Skin of body (tissue), 2 donors: ENCODE results near the gene GGN. TPM values are rescaled to one million over a fixed set of nuclear protein-coding genes. Genes with fewer than 3 reads are reported as not detected.
A peak's percentile ranks its signal among the peaks of the same experiment; 100 is the strongest.
"Not testable (repeated sequence)": the region's sequence is repeated elsewhere in the genome, so short reads cannot be mapped to it uniquely, and the experiment has no call there.

Experiments used
- DNase-seq: peaks from one replicate; lab custom pipeline; 2025; lab: John Stamatoyannopoulos, UW
- total RNA-seq: library from RNA; depleted of rRNA; stranded (reverse); fragments of >200 nt; gene quantifications from one replicate; pipeline ENCODE4 v1.2.3, GENCODE V29; 2014

Gene GGN
- total RNA-seq, 1 donor from 2014 or later: not detected

DNA sequence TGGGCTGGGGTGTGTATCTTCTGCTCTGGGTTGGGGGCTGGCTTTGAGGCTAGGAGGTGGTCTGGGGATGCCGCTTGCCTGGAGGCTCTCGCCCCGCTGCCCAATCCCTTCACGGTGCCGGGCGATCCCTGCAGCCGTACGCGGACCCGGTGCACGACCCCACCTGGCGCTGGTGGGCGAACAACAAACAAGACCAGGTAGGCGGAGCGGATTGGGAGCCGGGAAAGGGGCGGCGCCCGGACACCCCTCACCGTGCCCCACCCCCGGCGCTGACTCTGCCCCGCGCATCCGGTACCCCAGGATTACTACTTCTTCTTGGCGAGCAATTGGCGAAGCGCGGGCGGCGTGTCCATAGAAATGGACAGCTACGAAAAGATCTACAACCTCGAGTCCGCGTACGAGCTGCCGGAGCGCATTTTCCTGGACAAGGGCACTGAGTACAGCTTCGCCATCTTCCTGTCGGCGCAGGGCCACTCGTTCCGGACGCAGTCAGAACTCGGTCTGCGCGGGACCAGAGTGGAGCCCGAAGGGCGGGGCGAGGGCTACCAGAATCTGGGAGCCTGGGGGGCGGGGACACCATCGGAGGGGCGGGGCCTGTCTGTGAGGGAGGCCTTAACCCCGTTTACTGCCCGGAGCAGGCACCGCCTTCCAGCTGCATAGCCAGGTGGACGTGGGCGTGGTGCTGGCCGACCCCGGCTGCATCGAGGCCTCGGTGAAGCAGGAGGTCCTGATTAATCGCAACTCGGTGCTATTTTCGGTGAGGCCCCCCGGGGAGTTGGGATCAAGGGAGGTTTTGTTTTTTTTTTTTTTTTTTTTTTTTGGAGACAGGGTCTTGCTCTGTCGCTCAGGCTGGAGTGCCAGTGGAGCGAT, 25.5 kb downstream of the GGN start:
- DNase-seq: no peak

DNA sequence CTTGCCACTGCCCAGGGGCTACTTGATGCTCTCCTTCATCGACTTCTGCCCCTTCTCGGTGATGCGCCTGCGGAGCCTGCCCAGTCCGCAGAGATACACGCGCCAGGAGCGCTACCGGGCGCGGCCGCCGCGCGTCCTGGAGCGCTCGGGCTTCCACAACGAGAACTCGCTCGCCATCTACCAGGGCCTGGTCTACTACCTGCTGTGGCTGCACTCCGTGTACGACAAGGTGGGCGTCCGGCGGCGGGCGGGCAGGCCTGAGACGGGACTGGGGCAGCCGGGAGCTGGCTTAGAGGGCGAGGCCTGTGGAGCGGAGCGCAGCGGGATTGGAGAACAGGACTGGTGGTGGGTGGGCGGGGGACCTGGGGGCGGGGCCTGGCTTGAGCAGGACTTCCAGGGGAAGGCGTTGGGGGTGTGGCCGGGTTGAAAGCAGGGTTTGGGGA, 26.2 kb downstream of the GGN start:
- no peak for DNase-seq

DNA sequence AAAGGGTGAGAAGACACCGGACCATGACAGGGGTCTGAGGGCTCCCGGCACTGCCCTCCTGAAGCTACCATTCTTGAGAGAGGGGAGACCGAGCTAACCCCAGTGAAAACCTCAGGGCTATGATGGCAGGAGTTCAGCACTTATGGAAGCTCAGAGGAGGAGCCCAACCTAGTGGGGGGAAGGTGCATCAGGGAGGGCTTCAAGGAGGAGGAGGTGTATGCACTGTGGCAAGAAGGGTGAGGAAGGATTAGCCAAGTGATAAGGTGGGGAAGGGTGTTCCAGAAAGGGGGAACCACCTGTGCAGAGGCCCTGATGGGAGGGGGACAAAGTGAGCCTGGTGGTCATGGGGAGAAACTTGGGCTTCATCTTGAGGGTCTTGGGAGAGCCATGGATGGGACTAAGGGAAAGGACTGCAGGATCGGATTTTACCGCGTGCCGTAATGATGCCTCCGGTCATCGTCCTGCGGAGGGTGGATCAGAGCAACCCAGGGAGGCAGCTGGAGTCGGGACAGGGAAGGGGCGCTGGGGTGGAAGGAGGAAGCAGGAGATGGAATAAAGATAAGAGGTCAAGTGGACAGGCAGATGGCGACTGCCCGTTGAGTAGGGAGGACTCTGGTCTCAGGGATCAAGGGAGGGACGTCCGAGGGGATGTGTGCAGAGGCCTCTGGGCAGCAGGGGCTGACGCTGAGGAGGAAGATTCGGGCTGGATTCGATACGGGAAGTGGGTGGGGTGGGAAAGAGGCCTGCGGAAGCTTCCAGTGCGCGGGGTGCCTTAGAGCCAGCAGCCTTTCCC, 26.8 kb downstream of the GGN start:
- DNase-seq: no peak

DNA sequence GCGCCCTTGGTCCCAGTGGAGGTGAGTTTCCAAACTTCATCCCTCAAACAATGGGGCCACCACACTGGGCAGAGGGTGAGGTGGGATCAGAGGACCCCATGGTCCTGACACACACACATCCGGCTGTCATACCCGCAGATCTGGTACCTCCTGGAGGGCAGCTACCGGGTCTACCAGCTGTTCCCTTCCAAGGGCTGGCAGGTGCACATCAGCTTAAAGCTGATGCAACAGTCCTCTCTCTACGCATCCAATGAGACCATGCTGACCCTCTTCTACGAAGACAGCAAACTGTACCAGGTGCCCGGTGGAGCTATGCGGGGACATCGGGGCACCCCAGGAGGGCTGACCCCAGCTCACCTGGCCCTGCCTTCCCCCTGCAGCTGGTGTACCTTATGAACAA, 27.5 kb downstream of the GGN start:
- no peak for DNase-seq

DNA sequence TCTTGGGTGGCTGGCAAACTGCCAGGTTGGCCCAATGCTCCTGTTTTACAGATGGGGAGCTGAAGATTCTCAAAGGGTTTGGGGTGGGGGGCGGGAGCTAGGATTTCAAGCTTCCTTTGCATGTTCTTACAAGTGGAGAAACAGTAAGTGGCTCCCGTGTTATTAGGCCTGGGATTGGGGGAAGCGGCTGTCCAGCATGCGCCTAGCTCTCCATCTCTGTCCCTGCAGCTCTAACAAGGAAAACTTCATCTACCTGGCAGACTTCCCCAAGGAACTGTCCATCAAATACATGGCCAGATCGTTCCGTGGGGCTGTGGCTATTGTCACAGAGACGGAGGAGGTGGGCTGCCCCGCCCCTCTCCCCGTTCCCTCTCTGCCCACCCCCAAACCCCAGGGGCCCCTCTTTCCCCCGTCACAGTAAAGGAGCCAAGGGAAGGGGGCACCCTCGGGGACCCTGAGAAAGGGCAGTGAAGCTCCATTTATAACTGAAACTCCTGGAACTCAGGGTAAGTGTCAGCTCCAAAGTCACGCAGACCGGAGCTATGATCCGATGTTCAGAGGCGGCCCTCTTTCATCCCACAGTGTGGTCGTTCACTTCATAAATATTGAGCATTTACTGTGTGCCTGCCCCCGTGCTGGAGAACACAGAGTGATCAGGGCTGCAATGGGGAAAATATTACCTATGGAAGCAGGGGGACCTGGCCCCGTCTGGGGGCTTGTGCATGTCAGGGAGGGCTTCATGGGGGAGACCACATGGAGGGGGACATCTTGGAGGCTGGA, 28.4 kb downstream of the GGN start:
- DNase-seq: no peak

DNA sequence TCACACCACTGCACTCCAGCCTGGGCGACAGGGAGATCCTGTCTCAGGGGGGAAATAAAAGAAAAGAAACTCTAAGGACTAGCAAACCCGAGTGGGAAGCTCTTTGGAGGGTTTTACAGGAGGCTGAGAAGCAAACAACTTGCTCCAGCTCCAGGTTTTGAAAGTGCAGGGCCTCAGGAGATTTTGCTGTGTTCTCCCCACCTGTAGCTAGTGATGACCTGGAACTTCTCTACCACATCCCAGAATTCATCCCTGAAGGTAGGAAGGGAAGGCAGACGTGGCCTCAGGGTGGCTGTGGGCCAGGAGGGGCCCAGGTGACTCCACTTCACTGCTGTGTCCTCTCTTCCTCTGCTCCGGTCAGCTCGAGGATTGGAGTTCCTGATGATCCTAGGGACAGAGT, 29.8 kb downstream of the GGN start:
- DNase-seq: no peak

DNA sequence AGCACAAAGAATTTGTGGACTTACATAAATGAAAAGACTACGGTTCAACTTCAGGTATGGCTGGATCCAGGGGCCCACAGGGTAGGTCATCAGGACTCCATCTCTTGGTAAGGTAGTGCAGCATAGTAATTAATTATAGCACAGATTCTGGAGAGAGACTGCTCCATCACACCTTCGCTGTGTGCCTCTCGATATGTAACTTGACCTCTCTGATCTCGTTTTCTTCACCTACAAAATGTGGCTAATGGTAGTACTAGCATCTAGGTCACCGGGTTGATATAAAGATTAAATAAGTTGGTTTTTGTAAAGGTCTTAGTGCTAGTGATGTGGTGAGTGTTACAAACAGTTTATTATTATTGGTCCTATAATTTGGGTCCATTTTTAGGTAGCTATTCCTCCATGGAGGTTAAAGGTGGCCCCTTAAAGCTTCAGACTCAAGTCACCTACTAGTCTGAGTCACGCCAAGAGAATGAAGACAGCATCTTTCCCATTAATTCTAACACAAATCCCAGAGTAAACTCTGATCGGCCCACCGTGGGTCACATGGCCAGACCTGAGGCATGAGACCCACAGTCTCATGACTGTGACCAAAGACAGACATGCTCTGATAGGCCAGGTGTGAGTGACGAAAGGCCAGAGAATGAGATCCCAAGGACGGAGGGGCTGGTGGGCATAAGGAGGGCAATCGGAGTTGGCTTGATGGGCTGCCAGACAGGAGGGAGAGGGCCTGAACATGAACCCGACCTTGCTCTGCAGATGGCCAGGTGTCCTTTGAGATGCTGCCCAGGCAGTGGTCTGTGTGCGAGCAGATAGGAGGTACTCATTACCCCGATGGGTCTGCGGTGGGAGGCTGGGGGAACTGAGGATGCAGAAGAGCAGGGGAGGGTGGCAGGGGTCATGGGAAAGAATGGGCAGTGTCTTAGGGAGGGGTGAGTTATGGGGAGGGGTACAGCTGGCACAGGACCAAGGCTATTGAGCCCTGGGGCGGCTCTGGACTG, 31.8 kb downstream of the GGN start:
- no peak for DNase-seq

DNA sequence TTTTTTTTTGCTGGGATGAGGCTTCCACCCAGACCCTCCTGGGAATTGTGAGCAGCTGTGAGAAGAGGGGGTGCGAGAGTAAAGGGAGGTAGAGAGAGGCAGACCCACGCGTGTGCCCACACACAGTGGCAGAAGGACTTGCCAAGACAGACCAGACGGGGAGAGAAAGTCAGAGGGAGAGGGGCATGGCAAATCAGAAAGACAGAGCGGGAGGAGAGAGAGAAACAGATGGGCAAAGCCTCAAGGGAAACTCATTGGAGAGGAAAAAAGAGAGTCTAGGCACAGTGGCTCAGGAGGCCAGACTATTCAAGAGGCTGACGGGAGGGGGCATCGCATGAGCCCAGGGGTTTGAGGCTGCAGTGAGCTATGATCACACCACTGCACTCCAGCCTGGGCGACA, 35.2 kb downstream of the GGN start:
- no peak for DNase-seq

DNA sequence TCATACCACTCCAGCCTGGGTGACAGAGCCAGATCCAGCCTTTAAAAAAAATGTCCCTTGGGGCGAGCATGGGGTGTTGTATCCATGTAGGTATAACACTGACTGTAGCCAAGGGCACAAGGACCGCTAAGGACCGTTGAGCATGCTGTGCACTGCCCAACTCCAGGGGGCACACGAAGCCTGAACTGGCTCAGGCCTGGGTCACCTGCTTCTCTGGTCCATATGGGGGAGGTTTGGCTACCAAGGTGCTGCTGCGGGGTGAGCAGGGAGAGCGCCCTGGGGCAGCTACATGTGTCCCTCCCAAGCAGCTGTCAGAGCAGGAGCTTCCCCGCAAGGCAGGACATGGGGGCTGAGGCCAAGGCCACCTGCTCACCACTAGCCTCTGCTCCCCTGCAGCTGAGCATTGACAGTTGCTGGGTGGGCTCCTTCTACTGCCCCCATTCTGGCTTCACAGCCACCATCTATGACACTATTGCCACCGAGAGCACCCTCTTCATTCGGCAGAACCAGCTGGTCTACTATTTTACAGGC, 35.9 kb downstream of the GGN start:
- no peak for DNase-seq

DNA sequence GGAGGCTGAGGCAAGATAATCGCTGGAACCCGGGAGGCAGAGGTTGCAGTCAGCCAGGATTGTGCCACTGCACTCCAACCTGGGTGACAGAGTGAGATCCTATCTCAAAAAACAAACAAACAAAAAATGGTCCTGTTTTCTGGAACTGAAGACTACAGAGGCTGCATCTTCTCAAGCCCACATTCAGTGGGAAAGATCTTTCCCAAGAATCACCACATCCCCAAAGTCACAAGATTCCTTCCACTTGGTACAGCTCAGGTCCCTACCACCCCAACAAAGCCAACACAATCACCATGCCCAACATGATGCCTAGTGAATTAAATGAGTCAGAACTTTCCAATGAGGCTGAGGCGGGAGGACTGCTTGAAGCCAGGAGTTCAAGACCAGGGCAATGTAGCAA, 37.0 kb downstream of the GGN start:
- no peak for DNase-seq

DNA sequence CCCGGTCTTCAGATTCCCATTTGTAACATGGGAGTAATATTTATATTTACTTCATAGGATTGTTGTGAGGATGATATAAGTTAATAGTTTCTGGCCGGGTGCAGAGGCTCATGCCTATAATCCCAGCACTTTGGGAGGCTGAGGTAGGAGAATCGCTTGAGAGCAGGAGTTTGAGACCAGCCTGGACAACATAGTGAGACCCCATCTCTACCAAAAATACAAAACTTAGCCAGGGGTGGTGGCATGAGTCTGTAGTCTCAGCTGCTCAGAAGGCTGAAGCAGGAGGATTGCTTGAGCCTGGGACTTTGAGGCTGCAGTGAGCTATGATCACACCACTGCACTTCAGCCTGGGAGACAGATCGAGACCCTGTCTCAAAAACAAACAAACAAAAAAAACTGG, 41.0 kb downstream of the GGN start:
- DNase-seq: no peak

DNA sequence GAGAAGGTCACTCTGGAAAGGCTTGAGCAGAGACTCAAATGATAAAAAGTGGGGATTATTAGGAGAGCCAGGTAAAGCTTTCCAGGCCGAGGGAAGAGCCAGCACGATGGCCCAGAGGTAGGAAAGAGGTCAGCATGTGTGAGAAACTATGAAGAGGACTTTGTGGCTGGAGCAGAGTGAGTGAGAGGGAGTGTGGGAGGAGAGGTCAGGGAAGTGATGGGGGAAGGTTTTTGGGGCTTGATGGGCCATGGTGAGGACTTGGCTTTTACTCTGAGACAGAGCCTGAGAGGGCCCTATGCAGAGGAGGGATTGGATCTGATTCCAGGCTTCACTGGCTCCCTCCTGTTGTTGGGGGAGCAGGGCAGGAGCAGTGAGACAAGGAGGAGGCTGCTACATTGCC, 46.9 kb downstream of the GGN start:
- no peak for DNase-seq

DNA sequence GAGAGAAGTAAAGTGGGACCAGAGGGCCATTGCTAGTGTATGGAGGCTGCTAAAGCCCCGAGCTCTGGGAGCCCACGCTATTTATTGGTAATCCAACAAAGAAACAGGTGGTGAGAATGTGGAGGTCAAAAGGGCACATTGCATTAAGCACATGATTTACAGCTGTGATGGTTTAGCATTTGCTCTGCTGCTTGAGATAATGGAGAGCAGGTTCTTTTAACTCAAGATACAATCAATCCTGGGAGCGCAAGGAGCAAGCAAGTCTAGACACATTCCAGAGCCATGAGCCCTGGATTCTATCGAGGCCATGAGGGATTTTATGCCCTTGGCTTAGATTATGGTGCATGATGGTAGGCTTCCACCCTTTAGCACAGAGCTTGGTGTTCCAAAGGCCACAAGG, 48.8 kb downstream of the GGN start:
- DNase-seq: not testable (repeated sequence)

DNA sequence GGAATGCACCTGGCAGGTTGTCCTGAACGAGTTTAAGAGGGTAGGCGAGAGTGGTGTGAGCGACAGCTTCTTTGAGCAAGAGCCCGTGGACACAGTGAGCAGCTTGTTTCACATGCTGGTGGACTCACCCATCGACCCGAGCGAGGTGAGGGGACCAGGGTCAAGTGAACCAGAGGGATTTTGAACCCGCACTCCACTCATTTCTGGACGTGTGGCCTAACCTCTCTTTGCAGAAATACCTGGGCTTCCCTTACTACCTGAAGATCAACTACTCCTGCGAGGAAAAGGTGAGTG, 50.5 kb downstream of the GGN start:
- no peak for DNase-seq

DNA sequence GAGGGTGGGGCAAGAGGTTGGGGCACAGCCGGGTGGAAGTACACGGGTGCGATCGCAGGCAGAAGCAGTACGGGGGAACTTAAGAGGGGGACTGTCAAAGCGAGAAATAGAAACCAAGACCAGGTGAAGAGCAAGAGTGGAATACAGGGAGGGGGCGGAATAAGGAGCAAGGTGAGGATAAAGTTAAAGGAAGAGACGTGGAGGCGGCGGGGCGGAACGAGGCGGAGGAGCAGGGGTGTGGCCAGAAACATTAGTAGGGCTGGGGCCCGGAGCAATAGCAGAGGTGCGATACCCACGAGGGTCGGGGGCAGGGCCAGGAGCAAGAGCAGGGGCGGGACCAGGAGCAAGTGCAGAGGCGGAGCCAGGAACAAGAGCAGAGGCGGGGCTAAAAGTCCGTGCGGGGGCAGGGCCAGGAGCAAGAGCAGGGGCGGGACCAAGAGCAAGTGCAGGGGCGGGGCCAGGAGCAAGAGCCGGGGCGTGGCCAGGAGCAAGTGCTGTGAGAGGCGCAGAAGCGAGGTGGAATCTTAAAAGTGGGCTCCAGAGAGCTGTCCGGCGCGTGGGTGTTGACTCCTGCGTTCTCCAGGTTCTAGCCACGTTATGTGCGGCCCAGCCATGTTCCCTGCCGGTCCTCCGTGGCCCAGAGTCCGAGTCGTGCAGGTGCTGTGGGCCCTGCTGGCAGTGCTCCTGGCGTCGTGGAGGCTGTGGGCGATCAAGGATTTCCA, 51.0 kb downstream of the GGN start:
- DNase-seq: peak; percentile 63

DNA sequence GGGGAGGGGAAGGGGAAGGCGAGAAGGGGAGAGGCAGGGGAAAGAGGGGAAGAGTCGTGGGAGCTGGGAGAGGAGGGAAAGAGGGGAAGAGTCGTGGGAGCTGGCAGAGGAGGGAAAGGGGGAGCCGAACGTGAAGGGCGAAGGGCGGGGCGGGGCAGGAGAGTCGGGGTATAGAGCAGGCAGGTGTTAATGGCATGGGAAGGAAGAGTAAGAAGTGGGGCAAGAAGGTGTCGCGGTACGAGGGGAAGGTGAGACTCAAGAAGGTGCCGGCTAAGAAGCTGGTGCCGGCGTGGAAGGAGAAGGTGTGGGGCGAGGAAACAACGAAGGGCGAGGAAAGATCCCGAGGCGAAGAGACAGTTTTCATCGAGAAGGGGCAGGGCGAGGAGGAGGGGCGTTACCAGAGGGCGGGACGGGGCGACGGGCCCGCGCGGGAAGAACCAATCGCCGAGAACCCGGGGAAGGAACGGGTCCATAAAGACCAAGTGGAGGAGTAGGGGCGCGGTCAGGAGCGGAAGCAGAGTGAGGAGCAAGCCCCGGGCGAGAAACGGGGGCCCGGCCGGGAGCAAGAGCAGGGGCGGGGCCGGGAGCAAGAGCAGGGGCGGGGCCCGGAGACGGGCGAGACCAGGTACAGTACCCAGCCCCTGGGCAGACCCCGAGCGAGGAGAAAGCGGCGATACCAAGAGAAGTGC, 51.7 kb downstream of the GGN start:
- peak; percentile 89 for DNase-seq
